Measurements from ENCODE around the gene SYNDIG1L. TPM values are rescaled to one million over a fixed set of nuclear protein-coding genes. Genes with fewer than 3 reads are reported as not detected.

The SYNDIG1L gene
- total and polyA plus RNA-seq, 4 donors, result 0.08 TPM; not detected in 3

DNA sequence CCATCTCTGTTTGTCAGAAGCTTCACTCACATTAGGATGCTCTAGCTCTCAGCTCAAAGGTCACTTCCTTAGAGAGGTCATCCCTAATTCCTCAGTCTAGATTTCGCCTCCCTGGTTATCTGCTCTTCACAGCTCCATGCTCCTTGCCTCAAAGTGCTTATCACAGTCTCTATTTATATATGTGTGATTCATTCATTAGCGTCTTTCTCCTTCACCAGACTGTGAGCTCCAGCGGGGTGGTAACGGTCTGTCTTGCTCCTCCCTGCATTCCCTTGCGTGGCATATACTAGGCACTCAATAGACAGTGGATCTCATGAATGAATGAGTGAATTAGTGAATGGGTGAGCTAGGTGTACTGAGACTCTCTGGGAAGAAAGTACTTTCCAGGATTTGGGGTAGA lies 6.9 kb downstream of the SYNDIG1L start (continued):
- TF ChIP-seq, protein P1, sequence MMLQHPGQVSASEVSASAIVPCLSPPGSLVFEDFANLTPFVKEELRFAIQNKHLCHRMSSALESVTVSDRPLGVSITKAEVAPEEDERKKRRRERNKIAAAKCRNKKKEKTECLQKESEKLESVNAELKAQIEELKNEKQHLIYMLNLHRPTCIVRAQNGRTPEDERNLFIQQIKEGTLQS (IDR thresholded peaks at IDR 0.05), result no peak

DNA sequence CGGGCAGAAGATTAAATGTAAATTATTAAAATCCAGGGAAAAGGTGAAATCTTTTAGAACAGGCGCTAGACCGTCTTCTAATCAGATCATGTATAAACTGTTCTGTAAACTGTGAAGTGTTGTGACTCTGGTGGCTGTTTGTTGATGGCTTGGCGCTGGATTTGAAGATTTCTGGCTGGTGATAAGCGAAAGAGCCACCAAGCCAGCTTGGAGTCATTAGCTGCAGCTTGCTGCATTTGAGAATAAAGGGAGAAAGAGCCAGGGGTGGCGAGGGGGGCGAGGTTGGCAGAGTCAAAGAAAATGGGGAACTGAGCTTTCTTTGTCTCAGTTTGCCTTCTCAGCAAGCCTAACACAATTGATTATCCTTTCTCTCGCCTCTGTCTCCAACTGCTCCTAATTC lies 8.0 kb downstream of the SYNDIG1L start:
- TF ChIP-seq HNF4G (IDR thresholded peaks at IDR 0.05), result no peak
- TF ChIP-seq RAD21 (IDR thresholded peaks at IDR 0.05), result no peak
- TF ChIP-seq, protein P1 (IDR thresholded peaks at IDR 0.05), result no peak
- TF ChIP-seq GABPA (IDR thresholded peaks at IDR 0.05 in 1 of 2, conservative IDR thresholded peaks at IDR 0.05 in 1 of 2), result no peak
- no peak for TF ChIP-seq RXRA (IDR thresholded peaks at IDR 0.05)
- TF ChIP-seq, protein P2, sequence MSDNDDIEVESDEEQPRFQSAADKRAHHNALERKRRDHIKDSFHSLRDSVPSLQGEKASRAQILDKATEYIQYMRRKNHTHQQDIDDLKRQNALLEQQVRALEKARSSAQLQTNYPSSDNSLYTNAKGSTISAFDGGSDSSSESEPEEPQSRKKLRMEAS (IDR thresholded peaks at IDR 0.05), result no peak
- TF ChIP-seq, protein P3, sequence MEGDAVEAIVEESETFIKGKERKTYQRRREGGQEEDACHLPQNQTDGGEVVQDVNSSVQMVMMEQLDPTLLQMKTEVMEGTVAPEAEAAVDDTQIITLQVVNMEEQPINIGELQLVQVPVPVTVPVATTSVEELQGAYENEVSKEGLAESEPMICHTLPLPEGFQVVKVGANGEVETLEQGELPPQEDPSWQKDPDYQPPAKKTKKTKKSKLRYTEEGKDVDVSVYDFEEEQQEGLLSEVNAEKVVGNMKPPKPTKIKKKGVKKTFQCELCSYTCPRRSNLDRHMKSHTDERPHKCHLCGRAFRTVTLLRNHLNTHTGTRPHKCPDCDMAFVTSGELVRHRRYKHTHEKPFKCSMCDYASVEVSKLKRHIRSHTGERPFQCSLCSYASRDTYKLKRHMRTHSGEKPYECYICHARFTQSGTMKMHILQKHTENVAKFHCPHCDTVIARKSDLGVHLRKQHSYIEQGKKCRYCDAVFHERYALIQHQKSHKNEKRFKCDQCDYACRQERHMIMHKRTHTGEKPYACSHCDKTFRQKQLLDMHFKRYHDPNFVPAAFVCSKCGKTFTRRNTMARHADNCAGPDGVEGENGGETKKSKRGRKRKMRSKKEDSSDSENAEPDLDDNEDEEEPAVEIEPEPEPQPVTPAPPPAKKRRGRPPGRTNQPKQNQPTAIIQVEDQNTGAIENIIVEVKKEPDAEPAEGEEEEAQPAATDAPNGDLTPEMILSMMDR (IDR thresholded peaks at IDR 0.05; ENCODE audit: low read depth, low read length, missing input control), result no peak
- no peak for TF ChIP-seq NR2F2 (IDR thresholded peaks at IDR 0.05)
- no peak for TF ChIP-seq HNF4A (conservative IDR thresholded peaks at IDR 0.05)
- no peak for TF ChIP-seq TAF1 (conservative IDR thresholded peaks at IDR 0.05)
- TF ChIP-seq FOXA2 (IDR thresholded peaks at IDR 0.05), result no peak
- no peak for TF ChIP-seq YY1 (IDR thresholded peaks at IDR 0.05)
- TF ChIP-seq SP1 (IDR thresholded peaks at IDR 0.05), result no peak
- TF ChIP-seq, protein P4, sequence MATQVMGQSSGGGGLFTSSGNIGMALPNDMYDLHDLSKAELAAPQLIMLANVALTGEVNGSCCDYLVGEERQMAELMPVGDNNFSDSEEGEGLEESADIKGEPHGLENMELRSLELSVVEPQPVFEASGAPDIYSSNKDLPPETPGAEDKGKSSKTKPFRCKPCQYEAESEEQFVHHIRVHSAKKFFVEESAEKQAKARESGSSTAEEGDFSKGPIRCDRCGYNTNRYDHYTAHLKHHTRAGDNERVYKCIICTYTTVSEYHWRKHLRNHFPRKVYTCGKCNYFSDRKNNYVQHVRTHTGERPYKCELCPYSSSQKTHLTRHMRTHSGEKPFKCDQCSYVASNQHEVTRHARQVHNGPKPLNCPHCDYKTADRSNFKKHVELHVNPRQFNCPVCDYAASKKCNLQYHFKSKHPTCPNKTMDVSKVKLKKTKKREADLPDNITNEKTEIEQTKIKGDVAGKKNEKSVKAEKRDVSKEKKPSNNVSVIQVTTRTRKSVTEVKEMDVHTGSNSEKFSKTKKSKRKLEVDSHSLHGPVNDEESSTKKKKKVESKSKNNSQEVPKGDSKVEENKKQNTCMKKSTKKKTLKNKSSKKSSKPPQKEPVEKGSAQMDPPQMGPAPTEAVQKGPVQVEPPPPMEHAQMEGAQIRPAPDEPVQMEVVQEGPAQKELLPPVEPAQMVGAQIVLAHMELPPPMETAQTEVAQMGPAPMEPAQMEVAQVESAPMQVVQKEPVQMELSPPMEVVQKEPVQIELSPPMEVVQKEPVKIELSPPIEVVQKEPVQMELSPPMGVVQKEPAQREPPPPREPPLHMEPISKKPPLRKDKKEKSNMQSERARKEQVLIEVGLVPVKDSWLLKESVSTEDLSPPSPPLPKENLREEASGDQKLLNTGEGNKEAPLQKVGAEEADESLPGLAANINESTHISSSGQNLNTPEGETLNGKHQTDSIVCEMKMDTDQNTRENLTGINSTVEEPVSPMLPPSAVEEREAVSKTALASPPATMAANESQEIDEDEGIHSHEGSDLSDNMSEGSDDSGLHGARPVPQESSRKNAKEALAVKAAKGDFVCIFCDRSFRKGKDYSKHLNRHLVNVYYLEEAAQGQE (IDR thresholded peaks at IDR 0.05), result no peak
- TF ChIP-seq, protein P5, sequence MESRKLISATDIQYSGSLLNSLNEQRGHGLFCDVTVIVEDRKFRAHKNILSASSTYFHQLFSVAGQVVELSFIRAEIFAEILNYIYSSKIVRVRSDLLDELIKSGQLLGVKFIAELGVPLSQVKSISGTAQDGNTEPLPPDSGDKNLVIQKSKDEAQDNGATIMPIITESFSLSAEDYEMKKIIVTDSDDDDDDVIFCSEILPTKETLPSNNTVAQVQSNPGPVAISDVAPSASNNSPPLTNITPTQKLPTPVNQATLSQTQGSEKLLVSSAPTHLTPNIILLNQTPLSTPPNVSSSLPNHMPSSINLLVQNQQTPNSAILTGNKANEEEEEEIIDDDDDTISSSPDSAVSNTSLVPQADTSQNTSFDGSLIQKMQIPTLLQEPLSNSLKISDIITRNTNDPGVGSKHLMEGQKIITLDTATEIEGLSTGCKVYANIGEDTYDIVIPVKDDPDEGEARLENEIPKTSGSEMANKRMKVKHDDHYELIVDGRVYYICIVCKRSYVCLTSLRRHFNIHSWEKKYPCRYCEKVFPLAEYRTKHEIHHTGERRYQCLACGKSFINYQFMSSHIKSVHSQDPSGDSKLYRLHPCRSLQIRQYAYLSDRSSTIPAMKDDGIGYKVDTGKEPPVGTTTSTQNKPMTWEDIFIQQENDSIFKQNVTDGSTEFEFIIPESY (IDR thresholded peaks at IDR 0.05), result no peak
- no peak for TF ChIP-seq JUND (IDR thresholded peaks at IDR 0.05)
- no peak for TF ChIP-seq EGR1 (IDR thresholded peaks at IDR 0.05; ENCODE audit: low read depth in 2 of 2)
- no peaks in the 10 kb centered on the region for H3K4me1 ChIP-seq (ENCODE audit: control insufficient read depth in 4 of 4, insufficient read depth in 4 of 4, low read length in 3 of 4)
- no peak overlapping the region for H3K27ac ChIP-seq (ENCODE audit: low read depth in 1 of 2, low read length in 2 of 2)
- DNase-seq (ENCODE audit: low spot score), result no peak
- H3K9ac ChIP-seq (ENCODE audit: low read depth in 1 of 2, low read length in 2 of 2), result no peak overlapping the region
- H3K27me3 ChIP-seq (ENCODE audit: control insufficient read depth in 4 of 4, insufficient read depth in 4 of 4, low read length in 3 of 4), result peaks cover 0 to 10% (median 2%) of the 10 kb centered on the region in 4 donors
- H3K9me3 ChIP-seq (ENCODE audit: control insufficient read depth in 4 of 4, low read length in 3 of 4), result no peaks in the 10 kb centered on the region
- no peak overlapping the region for H3K4me3 ChIP-seq (ENCODE audit: low read depth in 1 of 3, low read length in 3 of 3)
- 21% methylated on average over 8 of the region's 8 CpGs for WGBS
- H3K36me3 ChIP-seq (ENCODE audit: control insufficient read depth in 4 of 4, insufficient read depth in 3 of 4, low read depth in 1 of 4, low read length in 3 of 4), result no peaks in the 10 kb centered on the region
